Panc1 (cell line): ENCODE results near the gene RNF41. TPM values are rescaled to one million over a fixed set of nuclear protein-coding genes. Genes with fewer than 3 reads are reported as not detected.

Experiments used
- ATAC-seq: fragments of 200-7000 bp; cut with Tn5 transposase; 2 replicates; pipeline ENCODE4 v1.9.1; 2020; ENCODE audit warnings: mild to moderate bottlenecking, moderate library complexity
- BruUV-seq: library from RNA; stranded (reverse); fragments of 400-500 nt; replicated peaks from 2 replicates; lab custom pipeline; 2021; lab: Mats Ljungman, UMichigan
- CTCF ChIA-PET: fragments of 300-600 bp; sonication (Branson Sonifier 250); formaldehyde crosslinking; loops from one replicate; lab custom pipeline; 2022; ENCODE audit warnings: antibody characterized with exemption; lab: Charles Lee
- POLR2A ChIA-PET: fragments of 300-600 bp; sonication (Branson Sonifier 250); formaldehyde crosslinking; loops from one replicate; lab custom pipeline; 2022; ENCODE audit warnings: antibody characterized with exemption; lab: Charles Lee
- DNase-seq: peaks from one replicate; pipeline ENCODE4 v3.0.0-alpha.2; 2010; ENCODE audit warnings: low read depth, low spot score
- H3K27ac ChIP-seq: 2 replicates; pipeline ENCODE4 v1.5.1; 2011; ENCODE audit warnings: mild to moderate bottlenecking, low read length, inconsistent platforms
- H3K27me3 ChIP-seq: fragments of 200-500 bp; sonication (Bioruptor generic); 2 replicates; pipeline ENCODE4 v1.6.0; 2014; ENCODE audit warnings: low read length, inconsistent platforms; ENCODE audit not compliant: control insufficient read depth, insufficient read depth
- H3K36me3 ChIP-seq: fragments of 200-500 bp; sonication (Bioruptor generic); 2 replicates; pipeline ENCODE4 v1.5.1; 2014; ENCODE audit warnings: inconsistent platforms, mild to moderate bottlenecking, low read length, moderate library complexity; ENCODE audit not compliant: control insufficient read depth, insufficient read depth
- H3K4me1 ChIP-seq: 2 replicates; pipeline ENCODE4 v1.5.1; 2011; ENCODE audit warnings: inconsistent platforms, mild to moderate bottlenecking, low read length, moderate library complexity; ENCODE audit not compliant: control insufficient read depth, insufficient read depth
- H3K4me3 ChIP-seq, 2 experiments: 2 replicates each; pipeline ENCODE4 v1.5.1; 2011 to 2012; ENCODE audit warnings: low read depth in 2 of 2, low read length in 2 of 2, mild to moderate bottlenecking in 2 of 2, inconsistent platforms in 1 of 2, moderate library complexity in 1 of 2
- H3K9me3 ChIP-seq: fragments of 200-500 bp; sonication (Bioruptor generic); 2 replicates; pipeline ENCODE4 v1.5.1; 2014; ENCODE audit warnings: low read depth, mild to moderate bottlenecking, inconsistent platforms, low read length, moderate library complexity; ENCODE audit not compliant: control insufficient read depth, insufficient read depth
- CTCF ChIP-seq: fragments of 450-650 bp; IDR thresholded peaks from 2 replicates; pipeline ENCODE4 v1.5.1; 2017; ENCODE audit warnings: mild to moderate bottlenecking
- POLR2AphosphoS5 ChIP-seq: IDR thresholded peaks from 2 replicates; pipeline ENCODE4 v1.6.1; 2012; ENCODE audit warnings: mild to moderate bottlenecking, low read depth, low read length, moderate library complexity
- REST ChIP-seq, 2 experiments: IDR thresholded peaks; 2 replicates each; pipeline ENCODE4 v1.6.1; 2011 to 2012; ENCODE audit warnings: low read depth in 2 of 2, control low read depth in 1 of 2, low read length in 1 of 2, mild to moderate bottlenecking in 1 of 2, moderate library complexity in 1 of 2; ENCODE audit not compliant: insufficient read depth in 1 of 2
- SIN3A ChIP-seq: IDR thresholded peaks from 2 replicates; pipeline ENCODE4 v1.6.1; 2012; ENCODE audit warnings: low read depth, mild to moderate bottlenecking, low read length, moderate library complexity, borderline replicate concordance; ENCODE audit not compliant: insufficient read depth
- TCF7L2 ChIP-seq: IDR thresholded peaks from 2 replicates; pipeline ENCODE4 v1.6.1; 2011; ENCODE audit warnings: mild to moderate bottlenecking, low read depth, low read length, inconsistent platforms
- in situ Hi-C: cut with HindIII; loops from 2 replicates; pipeline ENCODE4 v1.10.0; 2016; ENCODE audit warnings: low sequenced_read_pairs, low pct_unique_long_range_greater_than_20kb
- intact Hi-C: fragments of 100-400 bp; cut with micrococcal nuclease; formaldehyde crosslinking; loops from one replicate; pipeline ENCODE4 v1.10.0; 2022; ENCODE audit not compliant: unreplicated experiment
- total RNA-seq: library from RNA; stranded (reverse); gene quantifications from one replicate; pipeline ENCODE4 v1.2.1, GENCODE V29; 2021; ENCODE audit not compliant: unreplicated experiment

RNF41 gene
- total RNA-seq, 1 experiment from 2014 or later = 35.3 TPM

- intact Hi-C loops (no loop called here), in situ Hi-C loops (no loop called here)
- no peaks in the 10 kb centered on the region for H3K9me3 ChIP-seq
- DNase-seq (no peak), ATAC-seq (no peak)
- peak; percentile 46 for TF ChIP-seq POLR2AphosphoS5
- TF ChIP-seq SIN3A = no peak
- H3K27me3 ChIP-seq = no peaks in the 10 kb centered on the region
- ChIA-PET POLR2A (no interaction called here), CTCF (no interaction called here)
- H3K4me3 ChIP-seq = peak overlapping the region; percentile 74 to 78
- H3K27ac ChIP-seq = peak overlapping the region; percentile 88
- peaks cover 2% of the 10 kb centered on the region; the same call in 1 of the 2 replicates for H3K36me3 ChIP-seq
- H3K4me1 ChIP-seq = peaks cover 20% of the 10 kb centered on the region
- no TSS peak for BruUV-seq
Measured at GRCh38 chr12:56160193-56160763, 61.4 kb downstream of the RNF41 start.

GRCh38 chr12:56159482-56160192 lies 62.1 kb downstream of the RNF41 start:
- in situ Hi-C loops (no loop called here), intact Hi-C loops (loop anchor here (5.0 kb wide), 1 partner anchor 42 kb away; the partner anchor contains the start of genes RPL41 and ZC3H10)
- no TSS peak for BruUV-seq
- Histone ChIP-seq H3K36me3 (peaks cover 2% of the 10 kb centered on the region; the same call in 1 of the 2 replicates), H3K27me3 (no peaks in the 10 kb centered on the region), H3K4me3 (peak overlapping the region; percentile 74 to 78), H3K4me1 (peaks cover 20% of the 10 kb centered on the region), H3K27ac (peak overlapping the region; percentile 88), H3K9me3 (no peaks in the 10 kb centered on the region)
- ATAC-seq (no peak), DNase-seq (no peak)
- TF ChIP-seq POLR2AphosphoS5 (no peak; the same call in 1 of the 2 replicates), TCF7L2 (no peak), REST (IDR thresholded peaks at IDR 0.05; ENCODE audit: insufficient read depth in 1 of 2, low read depth in 2 of 2, low read length in 1 of 2) (no peak), CTCF (no peak), SIN3A (no peak)
- ChIA-PET POLR2A (no interaction called here), CTCF (interaction anchor here (1.4 kb wide), 1 partner anchor 33 kb away, joined by 3 read pairs; no protein-coding TSS in a partner anchor)
